ENCODE data around the gene GYG1.
A peak's percentile ranks its signal among the peaks of the same experiment; 100 is the strongest.
"Not testable (repeated sequence)": the region's sequence is repeated elsewhere in the genome, so short reads cannot be mapped to it uniquely, and the experiment has no call there.

The GYG1 gene

DNA sequence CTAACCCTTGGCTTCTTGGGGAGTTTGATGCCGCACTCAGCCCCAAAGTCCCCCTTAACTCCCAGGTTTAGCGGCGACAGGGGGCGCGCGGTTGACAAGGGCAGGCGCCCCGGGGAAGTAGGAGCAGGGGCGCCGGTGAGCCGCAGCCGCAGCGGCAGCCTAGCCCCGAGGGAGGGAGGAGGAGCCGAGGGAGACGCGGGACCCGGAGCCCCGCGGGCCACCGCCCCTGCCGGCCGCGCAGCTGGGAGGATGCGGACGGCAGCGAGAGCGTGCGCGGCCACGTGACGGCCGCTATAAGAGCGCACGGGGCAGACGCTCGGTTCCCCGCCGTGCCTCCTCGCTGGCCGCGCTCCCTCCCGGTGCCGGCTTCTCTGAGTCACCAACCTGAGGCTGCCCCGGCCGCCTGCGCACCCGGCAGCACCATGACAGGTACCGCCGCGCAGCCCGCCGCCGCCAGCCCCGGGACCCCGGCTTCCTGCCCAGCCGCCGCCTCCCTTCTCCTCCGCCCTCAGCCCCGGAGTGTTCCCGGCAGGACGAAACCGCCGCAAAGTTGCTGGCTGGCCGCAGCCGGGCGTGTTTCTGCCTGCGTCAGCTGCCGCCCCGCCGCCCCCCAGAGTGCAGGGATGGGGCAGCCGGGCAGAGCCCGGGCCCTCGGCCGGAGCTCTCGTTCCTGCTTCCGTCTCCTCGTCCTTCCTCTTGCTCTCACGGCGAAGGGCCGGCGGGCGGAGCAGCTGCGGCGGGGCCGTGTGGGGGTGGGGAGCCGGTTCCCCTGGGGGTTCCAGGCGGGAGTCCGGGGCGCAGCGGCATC is at the start of gene GYG1:
Gene GYG1 (plus strand): TSS at position 322 of the 808 bp plus-strand sequence. CDS start 101 bp downstream, at position 423.
- DNase-seq (ENCODE audit: low read depth) = peak; percentile 42

DNA sequence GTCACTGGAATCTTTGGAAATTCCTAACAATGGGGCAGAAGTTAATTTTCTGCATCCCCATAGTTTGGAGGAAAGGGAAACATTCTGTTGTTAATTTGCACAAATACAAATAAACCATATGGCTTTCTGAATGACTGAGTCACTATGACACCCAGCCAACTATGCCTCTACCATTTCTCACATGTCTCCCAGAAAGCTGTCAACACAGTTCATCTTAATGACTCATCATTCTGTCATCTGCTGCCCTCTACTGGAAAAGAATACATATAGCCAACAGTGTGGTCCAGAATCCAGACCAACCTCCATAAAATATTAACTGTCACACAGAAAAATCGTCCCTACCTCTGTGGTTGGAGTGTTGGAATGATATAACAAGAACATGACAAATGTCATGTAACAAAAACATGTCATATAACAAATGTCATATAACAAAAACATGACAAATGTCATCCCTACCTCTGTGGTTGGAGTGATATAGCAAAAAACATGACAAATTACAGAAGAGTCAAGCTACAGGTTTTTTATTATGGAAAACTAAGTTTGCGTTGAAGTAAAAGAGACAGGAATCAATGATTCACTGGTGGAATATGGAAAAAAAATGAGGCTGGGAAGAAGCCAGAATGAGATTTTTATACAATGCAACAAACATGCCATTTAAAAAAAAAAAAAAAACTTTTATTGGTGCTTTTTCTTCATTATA is 47.7 kb upstream of the GYG1 start:
- DNase-seq (ENCODE audit: low read depth) = no peak

DNA sequence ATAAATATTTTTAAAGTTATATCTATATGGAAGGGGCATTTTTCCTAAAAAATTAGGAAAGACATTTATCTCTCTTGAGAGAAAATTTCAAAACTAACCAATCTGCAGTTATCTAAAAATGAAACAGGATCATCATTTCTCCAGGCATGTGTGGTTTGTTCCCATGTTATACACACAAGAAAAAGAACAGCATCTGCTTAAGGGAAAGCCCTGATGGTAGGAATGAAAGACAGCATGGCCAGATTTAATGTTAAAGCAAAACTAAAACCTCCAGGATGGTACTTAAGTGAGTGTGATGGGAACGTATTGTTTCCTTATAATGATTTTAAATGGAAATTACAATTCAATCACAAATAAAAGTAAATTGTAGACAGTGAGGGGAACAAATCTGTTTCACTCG is 46.2 kb upstream of the GYG1 start:
- DNase-seq (ENCODE audit: low read depth) = no peak

DNA sequence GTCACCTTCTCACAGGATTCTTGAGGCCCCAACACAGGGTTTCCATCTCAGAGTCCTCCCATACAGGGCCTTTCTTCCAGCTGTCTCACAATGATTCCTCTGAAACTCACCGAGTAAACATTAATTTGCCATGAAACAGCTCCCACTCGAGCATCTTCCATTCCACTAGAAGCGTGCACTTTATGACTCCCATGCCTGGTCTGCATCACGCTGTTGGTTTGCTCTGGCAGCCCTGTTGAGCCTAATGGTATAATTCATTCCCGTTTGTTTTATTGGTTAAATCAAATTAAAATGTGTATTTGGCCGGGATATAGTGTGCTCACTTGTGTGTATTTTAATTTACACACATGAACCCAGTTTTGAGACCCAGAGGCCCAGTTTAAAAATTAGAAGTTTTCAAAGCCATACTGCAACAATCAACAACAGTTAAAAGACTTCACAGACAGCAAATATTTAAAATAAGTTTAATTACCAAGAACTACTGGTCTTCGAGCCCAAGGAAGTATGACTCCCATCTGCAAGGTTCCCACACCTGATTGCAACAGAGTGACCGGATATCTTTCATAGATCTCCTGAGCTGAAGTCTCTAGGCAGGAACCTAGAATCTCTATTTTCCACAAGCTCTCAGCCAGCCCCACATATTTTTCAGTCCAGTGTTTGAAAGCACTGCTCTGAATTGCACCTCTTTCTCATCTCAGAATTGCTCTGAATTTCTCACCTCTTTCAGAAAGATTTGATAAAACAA is 42.3 kb upstream of the GYG1 start:
- no peak for DNase-seq (ENCODE audit: low read depth)

DNA sequence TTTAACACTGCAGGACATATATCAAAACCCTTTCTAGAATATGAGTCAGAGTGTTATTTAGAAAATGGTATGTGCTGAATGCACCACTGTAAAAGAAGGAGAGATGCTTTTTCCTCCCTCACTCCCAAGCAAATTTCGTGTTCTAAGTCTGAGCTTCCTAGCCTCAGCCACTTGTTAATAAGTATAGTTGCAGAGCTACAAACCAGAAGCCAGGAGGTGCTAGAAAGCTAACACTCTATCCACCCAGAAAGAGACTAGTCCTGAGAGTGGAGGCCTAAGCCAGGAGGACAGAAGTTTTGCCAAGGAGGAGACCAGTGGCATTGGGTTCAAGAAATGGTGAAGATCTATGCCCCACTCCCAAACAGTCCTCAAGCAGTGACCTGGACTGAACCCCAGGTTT is 40.5 kb upstream of the GYG1 start:
- no peak for DNase-seq (ENCODE audit: low read depth)

DNA sequence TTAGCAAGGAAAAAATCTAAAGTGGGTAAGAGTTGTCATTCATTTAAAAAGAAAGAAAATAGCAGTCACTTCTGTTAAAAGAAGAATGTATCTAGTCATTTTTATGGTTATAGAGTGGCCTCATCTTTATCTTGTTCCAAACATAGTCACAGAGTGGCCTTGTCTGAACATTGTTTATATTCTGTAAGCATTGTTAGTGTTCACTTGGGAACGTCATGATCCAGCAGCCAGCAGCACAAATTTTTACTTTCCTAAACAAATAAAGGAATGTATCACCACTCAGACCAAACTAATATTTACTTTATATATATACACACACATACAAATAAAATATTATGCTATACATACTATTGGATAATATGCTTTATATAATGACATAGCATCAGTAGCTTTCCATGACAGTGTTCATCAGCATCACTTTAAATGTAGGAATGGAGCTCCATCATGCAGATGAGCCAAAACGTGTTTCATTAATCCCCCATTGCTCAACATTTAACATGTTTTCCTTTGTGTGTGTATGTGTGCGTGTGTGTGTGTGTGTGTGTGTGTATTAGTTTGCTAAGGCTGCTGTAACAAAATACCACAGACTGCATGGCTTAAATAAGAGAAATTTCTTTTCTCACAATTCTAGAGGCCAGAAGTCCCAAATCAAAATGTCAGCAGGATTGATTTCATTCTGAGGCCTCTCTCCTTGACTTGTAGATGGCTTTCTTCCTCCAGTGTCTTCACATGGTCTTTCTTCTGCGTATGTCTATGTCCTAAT is 39.6 kb upstream of the GYG1 start:
- no peak for DNase-seq (ENCODE audit: low read depth)

DNA sequence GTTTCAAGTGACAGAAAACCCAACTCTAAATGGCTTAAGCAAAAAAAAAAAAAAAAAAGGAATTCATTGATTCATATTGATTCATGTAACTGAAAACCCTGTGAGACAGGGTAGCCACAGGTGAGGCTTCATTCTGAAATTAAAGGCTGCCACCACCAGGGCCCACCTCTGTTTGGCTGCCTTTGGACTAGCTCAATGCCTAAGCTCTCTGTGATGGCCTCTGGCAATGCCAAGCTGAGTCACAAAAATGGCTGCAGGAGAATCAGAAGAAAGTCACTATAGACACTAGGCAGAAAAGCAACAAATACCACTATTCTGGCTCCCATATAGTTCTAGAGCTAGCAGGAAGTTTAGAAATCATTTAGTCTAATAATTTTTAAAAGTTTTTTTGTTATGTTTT is 38.2 kb upstream of the GYG1 start:
- no peak for DNase-seq (ENCODE audit: low read depth)

DNA sequence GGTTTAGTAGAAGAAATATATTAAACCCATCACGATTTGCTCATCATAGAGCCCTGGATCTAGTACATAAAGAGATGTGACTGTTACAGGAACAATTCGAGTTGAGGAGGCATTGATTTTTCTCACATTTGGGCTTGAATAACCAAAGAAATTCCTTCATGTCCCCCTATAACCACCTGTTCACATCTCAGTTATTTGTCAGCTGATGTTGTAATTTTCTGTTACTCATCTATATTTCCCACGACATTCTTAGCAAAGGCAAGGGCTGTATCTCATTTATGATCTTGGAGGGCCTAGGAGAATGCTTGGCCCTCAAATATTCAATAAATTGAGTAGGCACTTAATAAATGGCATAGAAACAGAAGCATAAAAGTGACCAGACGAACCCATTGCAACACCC is 36.4 kb upstream of the GYG1 start:
- no peak for DNase-seq (ENCODE audit: low read depth)

DNA sequence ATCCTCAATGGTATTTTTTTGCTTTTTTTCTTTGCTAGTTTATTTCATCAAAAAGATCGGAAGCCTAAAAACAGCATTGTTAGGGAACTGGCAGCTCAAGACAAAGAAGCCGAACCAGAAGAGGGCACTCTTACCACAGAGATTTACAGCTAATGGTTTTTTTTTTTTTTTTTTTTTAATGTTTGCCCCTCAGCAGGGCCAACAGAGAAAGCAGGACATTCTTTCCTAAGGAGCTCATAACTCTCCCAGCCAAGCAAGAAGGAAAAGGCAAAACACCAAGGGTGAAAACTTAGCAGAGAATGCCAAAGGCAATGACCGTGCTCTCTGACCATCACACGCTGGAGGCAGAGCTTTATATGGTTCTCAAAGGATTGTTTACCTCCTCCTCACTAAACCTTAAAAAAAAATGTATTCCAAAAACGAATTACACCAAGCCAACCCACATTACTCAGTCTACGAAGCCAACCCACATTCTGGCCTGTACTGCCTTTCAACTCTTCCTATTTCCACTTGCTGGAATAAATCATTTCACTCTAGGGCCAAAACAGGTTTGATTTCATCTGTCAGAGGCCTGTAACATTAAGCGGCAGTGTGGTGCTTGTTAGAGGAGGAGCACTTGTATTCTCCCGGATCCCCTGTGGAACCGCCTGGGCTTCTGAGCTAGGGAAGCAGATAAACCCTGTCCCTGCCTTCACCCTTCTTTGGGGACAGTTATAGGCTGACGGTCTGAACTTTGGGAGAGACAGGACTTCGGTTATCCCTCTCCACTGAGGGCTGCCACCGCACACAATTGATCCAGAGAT is 35.6 kb upstream of the GYG1 start:
- DNase-seq (ENCODE audit: low read depth) = no peak

DNA sequence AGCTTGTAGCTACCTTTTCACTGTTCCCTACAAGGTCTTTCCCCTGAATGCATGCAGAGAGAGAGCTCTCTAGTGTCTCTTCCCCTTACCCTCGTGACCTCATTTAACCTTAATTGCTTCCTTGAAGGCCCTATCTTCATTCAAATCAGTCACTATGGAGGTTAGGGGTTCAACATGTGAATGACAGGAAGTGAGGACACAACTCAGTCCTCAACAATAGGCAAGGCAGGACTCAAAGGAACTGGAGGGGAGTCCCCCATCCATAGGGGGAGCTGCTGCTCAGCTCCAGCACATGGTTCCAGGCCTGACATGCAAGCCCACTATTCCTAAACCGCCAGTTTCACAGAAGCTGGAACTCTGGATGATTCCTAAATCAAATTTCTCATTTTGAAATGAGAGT is 33.8 kb upstream of the GYG1 start:
- DNase-seq (ENCODE audit: low read depth) = no peak

DNA sequence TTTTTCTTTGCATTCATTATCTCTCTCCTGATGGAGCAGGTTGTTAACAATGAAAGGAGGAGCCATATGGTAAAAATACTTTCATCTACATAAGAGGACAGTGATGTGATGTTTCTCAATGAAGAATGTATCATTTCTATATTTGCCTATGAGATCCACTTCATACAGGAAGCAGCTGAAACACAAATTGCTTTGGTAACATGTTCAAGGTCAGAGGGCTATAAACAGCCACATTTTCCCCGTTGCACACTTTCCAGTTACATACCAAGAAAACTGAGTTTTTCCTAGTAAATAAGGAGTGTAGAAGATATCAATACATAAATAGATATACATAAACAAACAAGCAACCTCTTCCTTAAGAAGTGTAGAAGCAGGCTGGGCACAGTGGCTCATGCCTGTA is 32.6 kb upstream of the GYG1 start:
- DNase-seq (ENCODE audit: low read depth) = no peak

DNA sequence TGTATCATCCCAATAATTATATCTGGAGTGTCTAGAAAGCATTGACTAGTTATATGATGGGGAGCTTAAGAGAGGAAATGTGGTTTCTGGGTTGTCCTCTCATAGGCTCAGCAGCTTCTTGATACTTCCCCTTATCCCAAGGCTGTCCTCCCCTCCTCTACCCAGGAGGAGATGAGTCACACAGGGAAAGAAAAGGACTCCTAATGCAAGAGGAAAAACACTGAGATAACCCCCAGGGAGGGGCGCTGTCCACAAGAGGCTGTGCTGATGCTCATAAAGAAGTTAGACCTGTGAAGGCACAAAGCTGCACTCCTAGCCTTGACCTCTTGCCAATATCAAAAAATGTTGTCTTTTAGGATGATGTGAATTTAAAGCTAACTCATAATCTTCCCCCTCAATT is 28.8 kb upstream of the GYG1 start:
- DNase-seq (ENCODE audit: low read depth) = no peak

DNA sequence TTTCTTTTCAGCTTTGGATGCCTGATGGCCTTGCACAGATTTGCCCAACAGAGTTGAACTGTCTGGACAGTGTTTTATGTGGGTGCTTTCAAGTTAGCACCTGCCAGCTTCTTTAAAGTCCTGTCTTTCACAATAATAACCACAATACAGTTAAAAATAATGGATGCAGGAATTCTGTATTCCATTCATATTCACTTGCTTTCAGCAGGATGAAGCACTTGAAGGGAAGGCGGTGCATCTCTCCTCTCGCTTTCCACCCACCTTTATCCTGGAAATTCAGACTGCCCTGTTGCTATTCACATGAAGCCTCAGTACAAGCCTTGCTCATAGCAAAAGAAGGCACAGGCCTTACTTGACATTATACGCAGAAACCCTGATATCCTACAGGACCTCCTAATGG is 26.5 kb upstream of the GYG1 start:
- no peak for DNase-seq (ENCODE audit: low read depth)

DNA sequence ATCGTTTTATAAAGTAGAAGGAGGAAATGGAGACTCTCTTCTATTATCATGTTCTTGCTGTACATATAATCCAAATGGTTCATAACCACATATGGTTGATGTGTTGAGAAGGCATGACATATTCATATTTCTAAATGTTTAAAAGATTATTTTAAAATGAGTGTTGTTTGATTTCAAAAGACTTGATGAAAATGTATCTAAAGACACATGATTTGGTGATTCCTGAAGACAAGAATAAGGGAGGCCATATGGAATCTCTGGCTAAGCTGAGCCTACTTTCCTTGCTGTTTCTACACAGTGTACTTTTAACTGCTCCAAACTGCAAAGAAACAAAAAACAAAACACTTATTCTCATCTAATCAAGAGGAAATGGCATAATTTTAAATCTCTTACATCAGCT is 23.0 kb upstream of the GYG1 start:
- no peak for DNase-seq (ENCODE audit: low read depth)

DNA sequence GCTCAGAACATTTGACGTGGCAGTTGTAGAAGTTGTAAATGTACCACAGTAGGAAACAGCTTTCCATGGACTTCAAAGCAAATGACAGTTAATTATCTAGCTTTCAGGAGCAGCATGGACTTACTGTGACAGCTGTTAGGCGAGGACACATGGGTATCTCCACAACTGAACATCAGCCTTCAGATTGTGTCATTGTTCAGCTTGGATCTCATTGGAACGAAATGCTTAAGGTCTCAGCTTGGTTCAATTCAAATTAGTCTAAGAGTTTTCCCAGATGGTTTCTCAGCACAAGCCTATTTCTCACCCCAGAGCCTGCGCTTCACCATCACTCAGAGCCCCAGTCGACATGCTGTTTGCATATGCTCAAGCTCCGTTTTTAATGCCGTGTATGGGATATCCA is 21.1 kb upstream of the GYG1 start:
- no peak for DNase-seq (ENCODE audit: low read depth)

DNA sequence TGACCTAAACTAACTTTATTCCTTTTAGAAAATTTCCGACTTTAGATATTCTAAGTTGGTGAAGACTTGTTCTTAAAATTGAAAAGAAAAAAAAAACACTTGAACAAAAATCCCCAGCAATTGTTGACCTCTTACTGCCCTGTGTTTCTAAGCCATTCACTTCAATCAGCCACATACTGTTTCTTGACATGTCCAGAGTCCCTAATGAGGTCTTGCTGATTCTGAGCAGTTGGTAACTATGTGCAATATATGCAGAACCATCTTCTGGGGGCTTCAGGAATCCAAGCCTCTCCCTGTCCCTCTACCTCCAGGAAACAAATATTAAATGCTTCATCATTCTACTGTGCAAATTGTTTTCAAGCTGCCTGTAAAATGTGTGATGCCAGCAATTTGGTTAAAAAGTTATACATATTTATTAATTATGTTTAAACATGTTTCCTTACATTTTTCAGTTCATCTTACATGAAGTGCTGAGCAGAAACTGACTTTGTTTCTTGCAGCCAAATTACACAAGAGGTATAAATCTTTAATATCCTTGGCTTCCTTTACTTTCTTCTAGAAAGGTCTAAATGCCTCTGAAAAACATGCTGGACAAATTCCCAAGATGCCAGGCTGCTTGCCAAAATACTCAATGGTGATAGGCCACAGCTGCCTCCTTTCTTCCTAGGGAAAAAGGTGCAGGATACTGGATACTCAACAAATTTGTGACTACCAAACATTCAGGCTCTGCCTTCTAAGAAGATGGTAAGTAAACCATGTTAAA is 19.8 kb upstream of the GYG1 start:
- no peak for DNase-seq (ENCODE audit: low read depth)

DNA sequence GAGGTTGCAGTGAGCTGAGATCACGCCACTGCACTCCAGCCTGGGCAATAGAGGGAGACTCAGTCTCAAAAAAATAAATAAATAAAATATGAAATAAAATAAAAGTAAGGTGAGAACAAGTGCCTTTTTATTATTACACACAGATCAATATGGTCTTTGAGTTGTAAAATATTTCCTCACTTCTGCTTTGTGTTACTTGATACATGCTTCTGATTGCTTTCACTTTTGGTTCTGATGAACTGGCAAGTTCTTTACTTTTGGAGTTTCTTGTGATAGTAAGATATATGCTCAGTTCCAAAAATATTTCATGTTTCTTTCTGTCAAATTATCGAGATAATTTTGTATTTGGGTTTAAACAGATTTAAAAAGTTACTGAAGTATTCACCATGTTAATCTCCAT is 16.6 kb upstream of the GYG1 start:
- DNase-seq (ENCODE audit: low read depth) = no peak

DNA sequence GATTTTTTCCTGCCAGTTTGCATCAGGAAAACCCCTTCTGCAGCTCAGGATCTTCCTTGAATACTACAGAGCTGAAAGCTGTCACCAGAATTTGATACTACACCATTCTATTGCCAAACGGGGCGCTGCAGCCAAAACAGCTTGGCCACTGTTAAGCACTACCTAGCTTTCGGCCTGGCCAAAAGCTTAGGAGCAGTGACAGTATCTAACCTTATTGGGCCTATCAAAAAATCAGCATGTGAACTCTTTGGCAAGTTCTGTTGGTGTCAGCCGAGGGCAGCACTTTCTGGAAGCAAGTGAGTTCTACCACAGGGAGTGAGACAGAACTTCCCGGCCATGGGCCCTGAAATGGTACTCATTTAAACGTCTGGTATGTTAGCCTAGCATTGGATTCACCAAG is 16.1 kb upstream of the GYG1 start:
- no peak for DNase-seq (ENCODE audit: low read depth)

DNA sequence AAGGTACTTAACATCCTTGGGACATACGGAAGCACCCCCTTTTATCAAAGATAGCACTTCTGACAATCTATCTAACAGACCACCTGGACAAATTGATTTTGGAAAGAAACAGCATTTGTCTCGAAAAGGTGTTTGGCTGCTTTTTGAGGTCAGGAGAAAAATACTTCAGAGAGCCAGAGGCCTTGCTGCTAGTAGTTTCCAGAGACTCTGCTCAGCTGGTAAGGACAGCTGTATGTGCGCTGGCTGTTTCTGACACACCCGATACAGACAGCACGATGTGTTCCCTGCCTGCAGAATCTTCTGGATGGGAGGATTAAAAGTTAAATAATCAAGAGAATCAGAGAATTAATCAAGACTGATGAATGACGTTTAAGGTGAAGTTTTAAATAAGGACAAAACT is 15.6 kb upstream of the GYG1 start:
- DNase-seq (ENCODE audit: low read depth) = no peak

DNA sequence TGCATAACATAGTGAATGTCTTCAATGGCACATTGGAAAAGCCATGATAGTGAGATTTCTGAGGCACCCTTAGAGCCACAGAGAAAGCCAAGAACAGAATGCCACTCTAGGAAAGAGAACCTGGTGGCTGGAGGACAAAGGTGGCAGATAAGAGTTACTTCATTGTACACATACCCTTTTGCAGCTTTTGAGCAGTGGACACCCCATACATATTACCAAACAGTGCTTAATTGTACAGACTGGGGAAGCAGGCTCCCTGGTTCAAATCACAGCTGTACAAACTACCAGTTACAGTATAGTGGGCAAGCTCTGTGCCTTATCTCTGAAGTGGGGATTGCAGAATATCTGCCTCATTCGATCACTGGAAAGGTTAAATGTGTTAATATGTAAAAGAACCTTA is 10.1 kb upstream of the GYG1 start:
- DNase-seq (ENCODE audit: low read depth) = no peak

DNA sequence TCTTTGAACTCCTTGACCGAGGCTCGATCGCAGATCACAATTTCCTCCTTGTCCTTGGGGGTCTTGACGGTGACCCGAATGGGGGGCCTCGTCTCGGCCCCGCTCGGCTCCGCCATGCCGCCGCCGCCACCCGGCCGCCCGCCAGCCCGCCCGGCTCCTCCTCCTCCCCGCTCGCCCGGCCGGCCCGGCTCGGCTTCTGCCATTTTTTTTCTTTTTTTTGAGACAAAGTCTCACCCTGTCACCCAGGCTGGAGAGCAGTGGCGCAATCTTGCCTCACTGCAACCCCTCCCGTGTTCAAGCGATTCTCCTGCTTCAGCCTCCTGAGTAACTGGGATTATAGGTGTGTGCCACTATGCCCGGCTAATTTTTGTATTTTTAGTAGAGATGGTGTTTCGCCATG is 3.8 kb upstream of the GYG1 start:
- not testable (repeated sequence) for DNase-seq (ENCODE audit: low read depth)

Measured in stimulated activated CD8-positive, alpha-beta memory T cell treated with anti-CD3 and anti-CD28 coated beads, Interleukin-7, amount 100 ng/mL, for 24 hours (primary cell).